ENCODE measurements around the gene ITSN2. TPM values are rescaled to one million over a fixed set of nuclear protein-coding genes. Genes with fewer than 3 reads are reported as not detected.

The ITSN2 gene
- total RNA-seq, 1 experiment from 2014 or later: 19.8 TPM

DNA sequence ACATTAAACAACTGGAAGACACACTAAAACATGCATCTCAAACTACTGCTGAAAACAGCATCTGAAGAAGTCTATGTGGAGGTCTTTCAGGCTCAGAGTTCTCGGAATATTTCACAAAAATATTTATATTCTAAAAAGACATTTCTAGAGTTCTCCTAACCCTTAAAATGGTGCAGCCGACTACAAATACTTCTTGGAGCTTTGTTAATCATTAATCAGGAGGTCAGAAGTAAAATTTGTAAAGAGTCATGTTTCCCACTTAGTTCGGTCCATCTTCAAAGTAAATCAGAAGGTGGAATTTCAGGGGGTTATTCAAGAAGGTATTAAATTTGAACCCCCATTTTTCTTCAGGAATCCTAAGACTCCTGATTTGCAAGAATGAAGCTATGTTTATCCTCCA lies 112.7 kb downstream of the ITSN2 start:
- H3K4me1 Mint-ChIP-seq: no peaks in the 10 kb centered on the region
- H3K27me3 Mint-ChIP-seq (ENCODE audit: low read depth): no peaks in the 10 kb centered on the region
- DNase-seq (ENCODE audit: low spot score): no peak
- CTCF ChIA-PET: no interaction called here
- H3K27ac Mint-ChIP-seq: no peak overlapping the region
- no peak for ATAC-seq
- POLR2A ChIA-PET: no interaction called here
- H3K9me3 Mint-ChIP-seq: no peaks in the 10 kb centered on the region
- TF ChIP-seq TP53 (CRISPR knock-in tag; IDR thresholded peaks at IDR 0.05): no peak
- TF ChIP-seq, protein P1, sequence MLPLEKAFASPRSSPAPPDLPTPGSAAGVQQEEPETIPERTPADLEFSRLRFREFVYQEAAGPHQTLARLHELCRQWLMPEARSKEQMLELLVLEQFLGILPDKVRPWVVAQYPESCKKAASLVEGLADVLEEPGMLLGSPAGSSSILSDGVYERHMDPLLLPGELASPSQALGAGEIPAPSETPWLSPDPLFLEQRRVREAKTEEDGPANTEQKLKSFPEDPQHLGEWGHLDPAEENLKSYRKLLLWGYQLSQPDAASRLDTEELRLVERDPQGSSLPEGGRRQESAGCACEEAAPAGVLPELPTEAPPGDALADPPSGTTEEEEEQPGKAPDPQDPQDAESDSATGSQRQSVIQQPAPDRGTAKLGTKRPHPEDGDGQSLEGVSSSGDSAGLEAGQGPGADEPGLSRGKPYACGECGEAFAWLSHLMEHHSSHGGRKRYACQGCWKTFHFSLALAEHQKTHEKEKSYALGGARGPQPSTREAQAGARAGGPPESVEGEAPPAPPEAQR (CRISPR knock-in tag; IDR thresholded peaks at IDR 0.05): no peak
- TF ChIP-seq ZNF219 (CRISPR knock-in tag; IDR thresholded peaks at IDR 0.05; ENCODE audit: borderline replicate concordance): no peak
- no peak overlapping the region for H3K4me3 Mint-ChIP-seq
- H3K36me3 Mint-ChIP-seq: 0 out of 2 replicates have a peak, but pooled peaks cover 2% of the 10 kb centered on the region

DNA sequence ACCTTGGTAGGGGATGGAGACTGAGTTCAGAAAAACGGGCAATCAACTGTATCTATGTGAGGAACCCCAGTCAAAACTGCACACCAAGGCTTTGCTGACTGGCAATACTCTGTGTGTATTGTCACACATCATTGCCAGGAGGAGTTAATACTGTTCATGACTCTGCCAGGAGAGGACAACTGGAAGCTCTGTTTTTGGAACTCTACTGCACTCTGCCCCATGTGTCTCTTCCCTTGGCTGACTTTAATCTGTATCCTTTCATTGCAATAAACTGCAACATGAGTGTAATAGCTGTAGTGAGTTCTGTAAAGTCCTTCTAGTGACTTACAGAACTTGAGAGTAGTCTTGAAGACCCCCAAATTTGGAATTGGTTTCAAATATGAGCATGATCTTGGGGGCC lies 113.2 kb downstream of the ITSN2 start:
- H3K27ac Mint-ChIP-seq: no peak overlapping the region
- H3K4me3 Mint-ChIP-seq: no peak overlapping the region
- no peaks in the 10 kb centered on the region for H3K9me3 Mint-ChIP-seq
- H3K36me3 Mint-ChIP-seq: 0 out of 2 replicates have a peak, but pooled peaks cover 2% of the 10 kb centered on the region
- H3K4me1 Mint-ChIP-seq: peaks cover under 1% of the 10 kb centered on the region; the same call in 1 of the 2 replicates
- ATAC-seq: no peak
- POLR2A ChIA-PET: no interaction called here
- DNase-seq (ENCODE audit: low spot score): no peak
- H3K27me3 Mint-ChIP-seq (ENCODE audit: low read depth): no peaks in the 10 kb centered on the region
- CTCF ChIA-PET: no interaction called here
- TF ChIP-seq, protein P2, sequence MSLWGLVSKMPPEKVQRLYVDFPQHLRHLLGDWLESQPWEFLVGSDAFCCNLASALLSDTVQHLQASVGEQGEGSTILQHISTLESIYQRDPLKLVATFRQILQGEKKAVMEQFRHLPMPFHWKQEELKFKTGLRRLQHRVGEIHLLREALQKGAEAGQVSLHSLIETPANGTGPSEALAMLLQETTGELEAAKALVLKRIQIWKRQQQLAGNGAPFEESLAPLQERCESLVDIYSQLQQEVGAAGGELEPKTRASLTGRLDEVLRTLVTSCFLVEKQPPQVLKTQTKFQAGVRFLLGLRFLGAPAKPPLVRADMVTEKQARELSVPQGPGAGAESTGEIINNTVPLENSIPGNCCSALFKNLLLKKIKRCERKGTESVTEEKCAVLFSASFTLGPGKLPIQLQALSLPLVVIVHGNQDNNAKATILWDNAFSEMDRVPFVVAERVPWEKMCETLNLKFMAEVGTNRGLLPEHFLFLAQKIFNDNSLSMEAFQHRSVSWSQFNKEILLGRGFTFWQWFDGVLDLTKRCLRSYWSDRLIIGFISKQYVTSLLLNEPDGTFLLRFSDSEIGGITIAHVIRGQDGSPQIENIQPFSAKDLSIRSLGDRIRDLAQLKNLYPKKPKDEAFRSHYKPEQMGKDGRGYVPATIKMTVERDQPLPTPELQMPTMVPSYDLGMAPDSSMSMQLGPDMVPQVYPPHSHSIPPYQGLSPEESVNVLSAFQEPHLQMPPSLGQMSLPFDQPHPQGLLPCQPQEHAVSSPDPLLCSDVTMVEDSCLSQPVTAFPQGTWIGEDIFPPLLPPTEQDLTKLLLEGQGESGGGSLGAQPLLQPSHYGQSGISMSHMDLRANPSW (CRISPR knock-in tag; conservative IDR thresholded peaks at IDR 0.05; ENCODE audit: low read depth): no peak
- TF ChIP-seq, protein P3, sequence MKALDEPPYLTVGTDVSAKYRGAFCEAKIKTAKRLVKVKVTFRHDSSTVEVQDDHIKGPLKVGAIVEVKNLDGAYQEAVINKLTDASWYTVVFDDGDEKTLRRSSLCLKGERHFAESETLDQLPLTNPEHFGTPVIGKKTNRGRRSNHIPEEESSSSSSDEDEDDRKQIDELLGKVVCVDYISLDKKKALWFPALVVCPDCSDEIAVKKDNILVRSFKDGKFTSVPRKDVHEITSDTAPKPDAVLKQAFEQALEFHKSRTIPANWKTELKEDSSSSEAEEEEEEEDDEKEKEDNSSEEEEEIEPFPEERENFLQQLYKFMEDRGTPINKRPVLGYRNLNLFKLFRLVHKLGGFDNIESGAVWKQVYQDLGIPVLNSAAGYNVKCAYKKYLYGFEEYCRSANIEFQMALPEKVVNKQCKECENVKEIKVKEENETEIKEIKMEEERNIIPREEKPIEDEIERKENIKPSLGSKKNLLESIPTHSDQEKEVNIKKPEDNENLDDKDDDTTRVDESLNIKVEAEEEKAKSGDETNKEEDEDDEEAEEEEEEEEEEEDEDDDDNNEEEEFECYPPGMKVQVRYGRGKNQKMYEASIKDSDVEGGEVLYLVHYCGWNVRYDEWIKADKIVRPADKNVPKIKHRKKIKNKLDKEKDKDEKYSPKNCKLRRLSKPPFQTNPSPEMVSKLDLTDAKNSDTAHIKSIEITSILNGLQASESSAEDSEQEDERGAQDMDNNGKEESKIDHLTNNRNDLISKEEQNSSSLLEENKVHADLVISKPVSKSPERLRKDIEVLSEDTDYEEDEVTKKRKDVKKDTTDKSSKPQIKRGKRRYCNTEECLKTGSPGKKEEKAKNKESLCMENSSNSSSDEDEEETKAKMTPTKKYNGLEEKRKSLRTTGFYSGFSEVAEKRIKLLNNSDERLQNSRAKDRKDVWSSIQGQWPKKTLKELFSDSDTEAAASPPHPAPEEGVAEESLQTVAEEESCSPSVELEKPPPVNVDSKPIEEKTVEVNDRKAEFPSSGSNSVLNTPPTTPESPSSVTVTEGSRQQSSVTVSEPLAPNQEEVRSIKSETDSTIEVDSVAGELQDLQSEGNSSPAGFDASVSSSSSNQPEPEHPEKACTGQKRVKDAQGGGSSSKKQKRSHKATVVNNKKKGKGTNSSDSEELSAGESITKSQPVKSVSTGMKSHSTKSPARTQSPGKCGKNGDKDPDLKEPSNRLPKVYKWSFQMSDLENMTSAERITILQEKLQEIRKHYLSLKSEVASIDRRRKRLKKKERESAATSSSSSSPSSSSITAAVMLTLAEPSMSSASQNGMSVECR (CRISPR knock-in tag; IDR thresholded peaks at IDR 0.05; ENCODE audit: borderline replicate concordance): no peak
- TF ChIP-seq, protein P4, sequence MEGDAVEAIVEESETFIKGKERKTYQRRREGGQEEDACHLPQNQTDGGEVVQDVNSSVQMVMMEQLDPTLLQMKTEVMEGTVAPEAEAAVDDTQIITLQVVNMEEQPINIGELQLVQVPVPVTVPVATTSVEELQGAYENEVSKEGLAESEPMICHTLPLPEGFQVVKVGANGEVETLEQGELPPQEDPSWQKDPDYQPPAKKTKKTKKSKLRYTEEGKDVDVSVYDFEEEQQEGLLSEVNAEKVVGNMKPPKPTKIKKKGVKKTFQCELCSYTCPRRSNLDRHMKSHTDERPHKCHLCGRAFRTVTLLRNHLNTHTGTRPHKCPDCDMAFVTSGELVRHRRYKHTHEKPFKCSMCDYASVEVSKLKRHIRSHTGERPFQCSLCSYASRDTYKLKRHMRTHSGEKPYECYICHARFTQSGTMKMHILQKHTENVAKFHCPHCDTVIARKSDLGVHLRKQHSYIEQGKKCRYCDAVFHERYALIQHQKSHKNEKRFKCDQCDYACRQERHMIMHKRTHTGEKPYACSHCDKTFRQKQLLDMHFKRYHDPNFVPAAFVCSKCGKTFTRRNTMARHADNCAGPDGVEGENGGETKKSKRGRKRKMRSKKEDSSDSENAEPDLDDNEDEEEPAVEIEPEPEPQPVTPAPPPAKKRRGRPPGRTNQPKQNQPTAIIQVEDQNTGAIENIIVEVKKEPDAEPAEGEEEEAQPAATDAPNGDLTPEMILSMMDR (IDR thresholded peaks at IDR 0.05): no peak
- TF ChIP-seq, protein P5, sequence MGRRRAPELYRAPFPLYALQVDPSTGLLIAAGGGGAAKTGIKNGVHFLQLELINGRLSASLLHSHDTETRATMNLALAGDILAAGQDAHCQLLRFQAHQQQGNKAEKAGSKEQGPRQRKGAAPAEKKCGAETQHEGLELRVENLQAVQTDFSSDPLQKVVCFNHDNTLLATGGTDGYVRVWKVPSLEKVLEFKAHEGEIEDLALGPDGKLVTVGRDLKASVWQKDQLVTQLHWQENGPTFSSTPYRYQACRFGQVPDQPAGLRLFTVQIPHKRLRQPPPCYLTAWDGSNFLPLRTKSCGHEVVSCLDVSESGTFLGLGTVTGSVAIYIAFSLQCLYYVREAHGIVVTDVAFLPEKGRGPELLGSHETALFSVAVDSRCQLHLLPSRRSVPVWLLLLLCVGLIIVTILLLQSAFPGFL (CRISPR knock-in tag; IDR thresholded peaks at IDR 0.05; ENCODE audit: borderline replicate concordance): no peak
- TF ChIP-seq ZBTB21 (CRISPR knock-in tag; IDR thresholded peaks at IDR 0.05; ENCODE audit: borderline replicate concordance) (no peak), ZNF396 (CRISPR knock-in tag; IDR thresholded peaks at IDR 0.05; ENCODE audit: borderline replicate concordance) (no peak)
- TF ChIP-seq, protein P6, sequence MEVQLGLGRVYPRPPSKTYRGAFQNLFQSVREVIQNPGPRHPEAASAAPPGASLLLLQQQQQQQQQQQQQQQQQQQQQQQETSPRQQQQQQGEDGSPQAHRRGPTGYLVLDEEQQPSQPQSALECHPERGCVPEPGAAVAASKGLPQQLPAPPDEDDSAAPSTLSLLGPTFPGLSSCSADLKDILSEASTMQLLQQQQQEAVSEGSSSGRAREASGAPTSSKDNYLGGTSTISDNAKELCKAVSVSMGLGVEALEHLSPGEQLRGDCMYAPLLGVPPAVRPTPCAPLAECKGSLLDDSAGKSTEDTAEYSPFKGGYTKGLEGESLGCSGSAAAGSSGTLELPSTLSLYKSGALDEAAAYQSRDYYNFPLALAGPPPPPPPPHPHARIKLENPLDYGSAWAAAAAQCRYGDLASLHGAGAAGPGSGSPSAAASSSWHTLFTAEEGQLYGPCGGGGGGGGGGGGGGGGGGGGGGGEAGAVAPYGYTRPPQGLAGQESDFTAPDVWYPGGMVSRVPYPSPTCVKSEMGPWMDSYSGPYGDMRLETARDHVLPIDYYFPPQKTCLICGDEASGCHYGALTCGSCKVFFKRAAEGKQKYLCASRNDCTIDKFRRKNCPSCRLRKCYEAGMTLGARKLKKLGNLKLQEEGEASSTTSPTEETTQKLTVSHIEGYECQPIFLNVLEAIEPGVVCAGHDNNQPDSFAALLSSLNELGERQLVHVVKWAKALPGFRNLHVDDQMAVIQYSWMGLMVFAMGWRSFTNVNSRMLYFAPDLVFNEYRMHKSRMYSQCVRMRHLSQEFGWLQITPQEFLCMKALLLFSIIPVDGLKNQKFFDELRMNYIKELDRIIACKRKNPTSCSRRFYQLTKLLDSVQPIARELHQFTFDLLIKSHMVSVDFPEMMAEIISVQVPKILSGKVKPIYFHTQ (CRISPR knock-in tag; IDR thresholded peaks at IDR 0.05): no peak
- TF ChIP-seq, protein P7, sequence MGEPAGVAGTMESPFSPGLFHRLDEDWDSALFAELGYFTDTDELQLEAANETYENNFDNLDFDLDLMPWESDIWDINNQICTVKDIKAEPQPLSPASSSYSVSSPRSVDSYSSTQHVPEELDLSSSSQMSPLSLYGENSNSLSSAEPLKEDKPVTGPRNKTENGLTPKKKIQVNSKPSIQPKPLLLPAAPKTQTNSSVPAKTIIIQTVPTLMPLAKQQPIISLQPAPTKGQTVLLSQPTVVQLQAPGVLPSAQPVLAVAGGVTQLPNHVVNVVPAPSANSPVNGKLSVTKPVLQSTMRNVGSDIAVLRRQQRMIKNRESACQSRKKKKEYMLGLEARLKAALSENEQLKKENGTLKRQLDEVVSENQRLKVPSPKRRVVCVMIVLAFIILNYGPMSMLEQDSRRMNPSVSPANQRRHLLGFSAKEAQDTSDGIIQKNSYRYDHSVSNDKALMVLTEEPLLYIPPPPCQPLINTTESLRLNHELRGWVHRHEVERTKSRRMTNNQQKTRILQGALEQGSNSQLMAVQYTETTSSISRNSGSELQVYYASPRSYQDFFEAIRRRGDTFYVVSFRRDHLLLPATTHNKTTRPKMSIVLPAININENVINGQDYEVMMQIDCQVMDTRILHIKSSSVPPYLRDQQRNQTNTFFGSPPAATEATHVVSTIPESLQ (CRISPR knock-in tag; IDR thresholded peaks at IDR 0.05): no peak

Measured in WTC11 (cell line).